Peyer's patch (tissue), 4 donors: ENCODE data around the gene MDC1. TPM values are rescaled to one million over a fixed set of nuclear protein-coding genes. Genes with fewer than 3 reads are reported as not detected.

Source experiments
- DNase-seq, 3 donors: peaks; one replicate each; pipeline ENCODE4 v3.0.0-alpha.2; 2017 to 2019
- H3K27ac ChIP-seq, 4 donors: fragments of 200-600 bp; sonication (generic); one replicate each; pipeline ENCODE4 v1.5.1; 2016 to 2019
- H3K27me3 ChIP-seq, 2 donors: fragments of 200-600 bp; sonication (generic); one replicate each; pipeline ENCODE4 v1.5.1; 2019
- H3K36me3 ChIP-seq, 3 donors: fragments of 200-600 bp; sonication (generic); one replicate each; pipeline ENCODE4 v1.5.1; 2016 to 2019
- H3K4me1 ChIP-seq, 4 donors: fragments of 200-600 bp; sonication (generic); one replicate each; pipeline ENCODE4 v1.5.1; 2016 to 2019
- H3K4me3 ChIP-seq, 4 donors: fragments of 200-600 bp; sonication (generic); 1 replicate in 3 of 4; 2 replicates in 1 of 4; pipeline ENCODE4 v1.5.1; 2016 to 2019; ENCODE audit warnings: mild to moderate bottlenecking in 1 of 4
- H3K9me3 ChIP-seq, 4 donors: fragments of 200-600 bp; sonication (generic); one replicate each; pipeline ENCODE4 v1.5.1; 2016 to 2019; ENCODE audit warnings: mild to moderate bottlenecking in 1 of 4
- POLR2A ChIP-seq, 2 donors: fragments of 450-650 bp; IDR thresholded peaks; one replicate each; pipeline ENCODE4 v1.5.1; 2017; ENCODE audit warnings: antibody characterized with exemption in 2 of 2, mild to moderate bottlenecking in 2 of 2, moderate library complexity in 2 of 2
- small RNA-seq, 2 donors: library from RNA; depleted of rRNA; stranded (forward); fragments of <200 nt; gene quantifications; one replicate each; pipeline ENCODE3, GENCODE V24; 2016
- total RNA-seq, 4 donors: library from RNA; depleted of rRNA; stranded (reverse); fragments of >200 nt; gene quantifications; one replicate each; pipeline ENCODE4 v1.1.0, GENCODE V29; 2016
- TF ChIP-seq, protein P1 (sequence below), 6 experiments: fragments of 450-650 bp in 4 of 6; fragments of 200-600 bp in 2 of 6; sonication (generic) in 1 of 6; IDR thresholded peaks; one replicate each; pipeline ENCODE4 v1.5.1; 2017 to 2019; ENCODE audit warnings: antibody characterized with exemption in 6 of 6, mild to moderate bottlenecking in 3 of 6, moderate library complexity in 1 of 6

Gene MDC1
- total RNA-seq, 4 donors from 2014 or later: 7.5 to 51.2 (median 19.4) TPM

DNA sequence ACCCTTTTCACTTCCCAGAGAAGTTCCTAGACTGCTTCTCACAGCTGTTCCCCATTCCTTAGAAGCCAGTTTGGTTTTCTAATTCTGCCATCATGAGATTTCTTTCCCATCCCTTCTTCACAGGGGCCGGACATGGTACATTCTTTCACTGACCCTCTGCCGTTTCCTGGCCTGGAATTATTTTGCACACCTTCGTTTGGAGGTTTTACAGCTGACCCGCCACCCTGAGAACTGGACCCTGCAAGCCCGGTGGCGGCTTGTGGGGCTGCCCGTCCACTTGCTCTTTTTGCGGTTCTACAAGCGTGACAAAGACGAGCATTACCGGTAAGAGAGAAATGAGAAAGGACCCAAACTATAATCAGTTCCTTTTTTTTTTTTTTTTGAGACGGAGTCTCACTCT is 65.9 kb downstream of the MDC1 start:
- Histone ChIP-seq H3K4me1 (peaks cover 0 to 17% (median 7%) of the 10 kb centered on the region in 4 donors), H3K36me3 (peaks cover 0 to 65% (median 0%) of the 10 kb centered on the region in 3 donors), H3K9me3 (no peaks in the 10 kb centered on the region), H3K27me3 (no peaks in the 10 kb centered on the region), H3K4me3 (no peak overlapping the region), H3K27ac (no peak overlapping the region)
- no peak for TF ChIP-seq POLR2A (IDR thresholded peaks at IDR 0.05)
- TF ChIP-seq, protein P1, sequence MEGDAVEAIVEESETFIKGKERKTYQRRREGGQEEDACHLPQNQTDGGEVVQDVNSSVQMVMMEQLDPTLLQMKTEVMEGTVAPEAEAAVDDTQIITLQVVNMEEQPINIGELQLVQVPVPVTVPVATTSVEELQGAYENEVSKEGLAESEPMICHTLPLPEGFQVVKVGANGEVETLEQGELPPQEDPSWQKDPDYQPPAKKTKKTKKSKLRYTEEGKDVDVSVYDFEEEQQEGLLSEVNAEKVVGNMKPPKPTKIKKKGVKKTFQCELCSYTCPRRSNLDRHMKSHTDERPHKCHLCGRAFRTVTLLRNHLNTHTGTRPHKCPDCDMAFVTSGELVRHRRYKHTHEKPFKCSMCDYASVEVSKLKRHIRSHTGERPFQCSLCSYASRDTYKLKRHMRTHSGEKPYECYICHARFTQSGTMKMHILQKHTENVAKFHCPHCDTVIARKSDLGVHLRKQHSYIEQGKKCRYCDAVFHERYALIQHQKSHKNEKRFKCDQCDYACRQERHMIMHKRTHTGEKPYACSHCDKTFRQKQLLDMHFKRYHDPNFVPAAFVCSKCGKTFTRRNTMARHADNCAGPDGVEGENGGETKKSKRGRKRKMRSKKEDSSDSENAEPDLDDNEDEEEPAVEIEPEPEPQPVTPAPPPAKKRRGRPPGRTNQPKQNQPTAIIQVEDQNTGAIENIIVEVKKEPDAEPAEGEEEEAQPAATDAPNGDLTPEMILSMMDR (IDR thresholded peaks at IDR 0.05): no peak
- DNase-seq: no peak

Small RNA genes lying within 50 kb of the gene (small RNA-seq; reads per million reads assigned to genes)
- 0 reads per million in 2 donors for gene RF00019
- 0 reads per million in 2 donors for gene RN7SL353P

Other genes starting within 250 kb of the MDC1 start
- gene HLA-E, start 227.8 kb downstream of the MDC1 start, total RNA-seq: 100 to 1,000 TPM; 313 to 404 (median 383) TPM
- gene GNL1, start 160.8 kb downstream of the MDC1 start, total RNA-seq: 10 to 100 TPM; 26.6 to 40.4 (median 33.8) TPM
- gene PRR3, start 160.0 kb downstream of the MDC1 start, total RNA-seq: 1 to 10 TPM; 1.7 to 9.0 (median 4.8) TPM
- 100 to 1,000 TPM in 1 of 4 donors, 10 to 100 TPM in 3; 38.6 to 328 (median 45.2) TPM for gene ABCF1, start 145.8 kb downstream of the MDC1 start, total RNA-seq
- gene PPP1R10, start 100.0 kb downstream of the MDC1 start, total RNA-seq: 10 to 100 TPM; 47.6 to 74.0 (median 61.3) TPM
- 10 to 100 TPM; 35.3 to 59.8 (median 42.5) TPM for gene MRPS18B, start 99.4 kb downstream of the MDC1 start, total RNA-seq
- gene ATAT1, start 90.4 kb downstream of the MDC1 start, total RNA-seq: 10 to 100 TPM in 2 of 4 donors, 1 to 10 TPM in 2; 8.2 to 25.2 (median 15.1) TPM
- 100 to 1,000 TPM in 2 of 4 donors, 10 to 100 TPM in 2; 35.5 to 111 (median 83.8) TPM for gene C6orf136, start 70.1 kb downstream of the MDC1 start, total RNA-seq
- 10 to 100 TPM; 39.6 to 68.1 (median 58.2) TPM for gene DHX16, start 44.3 kb downstream of the MDC1 start, total RNA-seq
- gene PPP1R18, start 30.6 kb downstream of the MDC1 start, total RNA-seq: 10 to 100 TPM in 2 of 4 donors, 1 to 10 TPM in 2; 4.7 to 52.8 (median 9.0) TPM
- 1 to 10 TPM in 2 of 4 donors, not detected in 2; 2.0 to 2.7 TPM for gene NRM, start 26.3 kb downstream of the MDC1 start, total RNA-seq
- gene TUBB, start 3.1 kb upstream of the MDC1 start, total RNA-seq: 100 to 1,000 TPM in 1 of 4 donors, 10 to 100 TPM in 3; 69.9 to 188 (median 95.6) TPM
- gene FLOT1, start 25.4 kb upstream of the MDC1 start, total RNA-seq: 100 to 1,000 TPM in 2 of 4 donors, 10 to 100 TPM in 2; 74.1 to 151 (median 100) TPM
- gene IER3, start 27.3 kb upstream of the MDC1 start, total RNA-seq: 10 to 100 TPM in 3 of 4 donors, 1 to 10 TPM in 1; 6.7 to 16.4 (median 13.2) TPM
- gene DDR1, start 167.2 kb upstream of the MDC1 start, total RNA-seq: 100 to 1,000 TPM in 3 of 4 donors, 10 to 100 TPM in 1; 70.1 to 166 (median 143) TPM
- gene GTF2H4, start 190.9 kb upstream of the MDC1 start, total RNA-seq: 10 to 100 TPM; 10.7 to 21.3 (median 17.0) TPM
- 10 to 100 TPM; 24.2 to 40.0 (median 31.1) TPM for gene VARS2, start 197.0 kb upstream of the MDC1 start, total RNA-seq
- not detected for gene SFTA2, start 214.9 kb upstream of the MDC1 start, total RNA-seq
- under 1 TPM in 1 of 4 donors, not detected in 3; 0.18 TPM for gene MUCL3, start 223.7 kb upstream of the MDC1 start, total RNA-seq